Osteoblast (primary cell): Measurements from ENCODE around the gene PTPRN2. TPM values are rescaled to one million over a fixed set of nuclear protein-coding genes. Genes with fewer than 3 reads are reported as not detected.

Experiments
- DNase-seq: peaks from one replicate; pipeline ENCODE4 v3.0.0; 2011; ENCODE audit warnings: low spot score, mixed read lengths; ENCODE audit not compliant: insufficient read length; ENCODE audit errors: missing footprints
- H2AFZ ChIP-seq: 2 replicates; pipeline ENCODE4 v1.6.0; 2011; ENCODE audit warnings: mild to moderate bottlenecking, low read length
- H3K27ac ChIP-seq: 2 replicates; pipeline ENCODE4 v1.5.1; 2011; ENCODE audit warnings: mild to moderate bottlenecking, low read depth, low read length, moderate library complexity
- H3K27me3 ChIP-seq: 2 replicates; pipeline ENCODE4 v1.6.0; 2012; ENCODE audit warnings: mild to moderate bottlenecking, control low read depth, inconsistent platforms, low read length, moderate library complexity; ENCODE audit not compliant: insufficient read depth
- H3K36me3 ChIP-seq: 2 replicates; pipeline ENCODE4 v1.5.1; 2011; ENCODE audit warnings: mild to moderate bottlenecking, low read length, control low read depth, moderate library complexity; ENCODE audit not compliant: insufficient read depth
- H3K4me1 ChIP-seq: 2 replicates; pipeline ENCODE4 v1.5.1; 2011; ENCODE audit warnings: mild to moderate bottlenecking, low read length, control low read depth, moderate library complexity; ENCODE audit not compliant: insufficient read depth
- H3K4me2 ChIP-seq: 2 replicates; pipeline ENCODE4 v1.6.0; 2011; ENCODE audit warnings: mild to moderate bottlenecking, low read length; ENCODE audit not compliant: insufficient read depth
- H3K4me3 ChIP-seq: fragments of 200-600 bp; sonication (generic); 3 replicates; pipeline ENCODE4 v1.5.1; 2012; ENCODE audit warnings: mild to moderate bottlenecking, low read length, inconsistent platforms; ENCODE audit not compliant: insufficient read depth
- H3K79me2 ChIP-seq: 2 replicates; pipeline ENCODE4 v1.6.0; 2012; ENCODE audit warnings: mild to moderate bottlenecking, low read length, control low read depth, inconsistent platforms; ENCODE audit not compliant: insufficient read depth
- H3K9me3 ChIP-seq: 2 replicates; pipeline ENCODE4 v1.5.1; 2011; ENCODE audit warnings: low read depth, low read length, control low read depth
- H4K20me1 ChIP-seq: 2 replicates; pipeline ENCODE4 v1.6.0; 2012; ENCODE audit warnings: mild to moderate bottlenecking, low read length, control low read depth; ENCODE audit not compliant: insufficient read depth
- total RNA-seq: library from RNA; depleted of rRNA; stranded (reverse); fragments of >200 nt; gene quantifications from 2 replicates; pipeline ENCODE4 v1.2.3, GENCODE V29; 2012
- TF ChIP-seq, protein P1 (sequence below): IDR thresholded peaks from 2 replicates; pipeline ENCODE4 v1.5.1; 2011; ENCODE audit warnings: mild to moderate bottlenecking, low read depth, low read length, moderate library complexity; ENCODE audit errors: extremely low read depth

The PTPRN2 gene
- total RNA-seq, 1 donor: 0.36 TPM

GRCh38 chr7:158590181-158590530, 2.5 kb upstream of the PTPRN2 start:
- H3K27ac ChIP-seq: no peak overlapping the region
- H3K4me3 ChIP-seq: no peak overlapping the region
- no peak overlapping the region for H3K4me2 ChIP-seq
- H2AFZ ChIP-seq: no peak overlapping the region
- H3K79me2 ChIP-seq: no peaks in the 10 kb centered on the region
- H3K27me3 ChIP-seq: peaks cover 29% of the 10 kb centered on the region
- no peaks in the 10 kb centered on the region for H3K4me1 ChIP-seq
- H3K9me3 ChIP-seq: peaks cover 2% of the 10 kb centered on the region
- TF ChIP-seq, protein P1, sequence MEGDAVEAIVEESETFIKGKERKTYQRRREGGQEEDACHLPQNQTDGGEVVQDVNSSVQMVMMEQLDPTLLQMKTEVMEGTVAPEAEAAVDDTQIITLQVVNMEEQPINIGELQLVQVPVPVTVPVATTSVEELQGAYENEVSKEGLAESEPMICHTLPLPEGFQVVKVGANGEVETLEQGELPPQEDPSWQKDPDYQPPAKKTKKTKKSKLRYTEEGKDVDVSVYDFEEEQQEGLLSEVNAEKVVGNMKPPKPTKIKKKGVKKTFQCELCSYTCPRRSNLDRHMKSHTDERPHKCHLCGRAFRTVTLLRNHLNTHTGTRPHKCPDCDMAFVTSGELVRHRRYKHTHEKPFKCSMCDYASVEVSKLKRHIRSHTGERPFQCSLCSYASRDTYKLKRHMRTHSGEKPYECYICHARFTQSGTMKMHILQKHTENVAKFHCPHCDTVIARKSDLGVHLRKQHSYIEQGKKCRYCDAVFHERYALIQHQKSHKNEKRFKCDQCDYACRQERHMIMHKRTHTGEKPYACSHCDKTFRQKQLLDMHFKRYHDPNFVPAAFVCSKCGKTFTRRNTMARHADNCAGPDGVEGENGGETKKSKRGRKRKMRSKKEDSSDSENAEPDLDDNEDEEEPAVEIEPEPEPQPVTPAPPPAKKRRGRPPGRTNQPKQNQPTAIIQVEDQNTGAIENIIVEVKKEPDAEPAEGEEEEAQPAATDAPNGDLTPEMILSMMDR: no peak
- no peak for DNase-seq
- H3K36me3 ChIP-seq: no peaks in the 10 kb centered on the region
- H4K20me1 ChIP-seq: no peaks in the 10 kb centered on the region

GRCh38 chr7:158589653-158590052, 2.0 kb upstream of the PTPRN2 start:
- no peak for DNase-seq
- Histone ChIP-seq H3K4me3 (no peak overlapping the region), H3K4me1 (no peaks in the 10 kb centered on the region), H3K79me2 (no peaks in the 10 kb centered on the region), H3K27me3 (peaks cover 29% of the 10 kb centered on the region), H3K36me3 (no peaks in the 10 kb centered on the region), H3K27ac (no peak overlapping the region), H4K20me1 (no peaks in the 10 kb centered on the region), H3K9me3 (no peaks in the 10 kb centered on the region), H2AFZ (no peak overlapping the region), H3K4me2 (no peak overlapping the region)
- TF ChIP-seq, protein P1: no peak

DNA sequence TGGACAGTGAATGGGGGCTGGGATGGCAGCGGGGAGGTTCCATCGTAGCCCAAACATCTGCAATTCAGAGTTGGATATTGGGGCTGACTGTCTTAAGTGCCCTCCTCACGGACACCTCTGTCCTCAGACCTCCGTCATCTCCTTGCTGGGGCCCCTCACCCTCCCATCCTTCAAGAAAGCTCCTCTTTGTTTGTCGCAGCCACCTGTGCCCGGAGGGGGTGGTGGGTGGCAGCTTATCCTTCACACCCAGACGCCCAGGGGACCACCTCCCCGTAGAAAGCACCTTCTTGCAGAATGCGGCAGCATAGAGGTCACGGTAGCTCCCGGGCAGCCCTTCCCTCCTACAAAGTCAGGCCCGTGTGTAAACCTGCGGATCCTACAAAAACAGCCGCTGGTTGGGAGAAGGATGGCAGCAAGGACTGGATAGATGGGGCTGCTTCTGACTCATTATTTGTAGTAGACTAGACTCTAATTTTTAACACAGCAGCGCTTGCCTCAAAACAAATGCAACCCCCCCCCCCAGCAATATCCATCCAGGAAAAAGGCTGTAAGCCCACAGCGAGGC, 1.3 kb upstream of the PTPRN2 start:
- Histone ChIP-seq H3K4me3 (no peak overlapping the region), H3K79me2 (no peaks in the 10 kb centered on the region), H2AFZ (no peak overlapping the region), H4K20me1 (no peaks in the 10 kb centered on the region), H3K9me3 (no peaks in the 10 kb centered on the region), H3K27ac (no peak overlapping the region), H3K4me1 (no peaks in the 10 kb centered on the region), H3K4me2 (no peak overlapping the region), H3K27me3 (peaks cover 29% of the 10 kb centered on the region), H3K36me3 (no peaks in the 10 kb centered on the region)
- TF ChIP-seq, protein P1: no peak
- peak; percentile 88 for DNase-seq

- TF ChIP-seq, protein P1: no peak
- H3K9me3 ChIP-seq: no peaks in the 10 kb centered on the region
- no peak for DNase-seq
Measured at GRCh38 chr7:158588085-158588877, 658 bp upstream of the PTPRN2 start.

More at GRCh38 chr7:158588085-158588877, 658 bp upstream of the PTPRN2 start:
- no peaks in the 10 kb centered on the region for H3K4me1 ChIP-seq
- no peaks in the 10 kb centered on the region for H4K20me1 ChIP-seq
- no peaks in the 10 kb centered on the region for H3K36me3 ChIP-seq
- no peak overlapping the region for H2AFZ ChIP-seq
- no peak overlapping the region for H3K27ac ChIP-seq
- H3K27me3 ChIP-seq: peaks cover 29% of the 10 kb centered on the region
- peak overlapping the region; percentile 39 for H3K4me2 ChIP-seq
- H3K4me3 ChIP-seq: peak overlapping the region; percentile 53
- H3K79me2 ChIP-seq: no peaks in the 10 kb centered on the region
